H1 (cell line): ENCODE measurements around the gene RHOBTB1. TPM values are rescaled to one million over a fixed set of nuclear protein-coding genes. Genes with fewer than 3 reads are reported as not detected.

Experiments used
- CTCF ChIA-PET: fragments of 300-600 bp; sonication (Branson Sonifier 250); formaldehyde crosslinking; loops from one replicate; lab custom pipeline; 2021; ENCODE audit not compliant: partially characterized antibody; lab: Charles Lee
- POLR2A ChIA-PET: fragments of 300-600 bp; sonication (Branson Sonifier 250); formaldehyde crosslinking; loops from one replicate; lab custom pipeline; 2021; ENCODE audit warnings: inconsistent platforms; ENCODE audit not compliant: partially characterized antibody; lab: Charles Lee
- DNase-seq, 2 experiments: peaks; one replicate each; pipeline versions ENCODE4 v3.0.0 to v3.0.0-alpha.2; 2010 to 2022; ENCODE audit warnings: low spot score in 2 of 2, low read depth in 1 of 2, mixed read lengths in 1 of 2
- FAIRE-seq: peaks from 2 replicates; lab custom pipeline; 2011; peaks lifted over from hg19 to GRCh38; lab: Jason Lieb, UNC
- H2AFZ ChIP-seq: 2 replicates; pipeline ENCODE4 v1.8.1; 2012; ENCODE audit warnings: low read length, inconsistent platforms
- H2AK5ac ChIP-seq: 2 replicates; pipeline ENCODE4 v1.6.1; 2013; ENCODE audit warnings: low read depth, low read length
- H2BK120ac ChIP-seq: replicated peaks from 2 replicates; pipeline ENCODE3; 2013; ENCODE audit warnings: low read depth, low read length, inconsistent platforms
- H2BK12ac ChIP-seq: 2 replicates; pipeline ENCODE4 v1.6.1; 2013; ENCODE audit warnings: low read depth, low read length
- H2BK15ac ChIP-seq: 2 replicates; pipeline ENCODE4 v1.6.1; 2013; ENCODE audit warnings: low read length
- H2BK20ac ChIP-seq: 2 replicates; pipeline ENCODE4 v1.6.1; 2013; ENCODE audit warnings: low read length
- H2BK5ac ChIP-seq: 2 replicates; pipeline ENCODE4 v1.6.1; 2013; ENCODE audit warnings: low read depth, low read length
- H3K14ac ChIP-seq: 2 replicates; pipeline ENCODE4 v1.6.1; 2013; ENCODE audit warnings: inconsistent platforms; ENCODE audit not compliant: insufficient read length
- H3K18ac ChIP-seq: 2 replicates; pipeline ENCODE4 v1.6.1; 2013; ENCODE audit warnings: low read length; ENCODE audit errors: extremely low read depth
- H3K23ac ChIP-seq: 2 replicates; pipeline ENCODE4 v1.6.1; 2013; ENCODE audit warnings: inconsistent platforms; ENCODE audit not compliant: insufficient read length
- H3K23me2 ChIP-seq: 2 replicates; pipeline ENCODE4 v1.6.1; 2013; ENCODE audit warnings: low read depth, low read length
- H3K27ac ChIP-seq: 2 replicates; pipeline ENCODE4 v1.6.1; 2011; ENCODE audit warnings: low read depth, low read length, inconsistent platforms
- H3K27me3 ChIP-seq, 4 experiments: replicated peaks in 1 of 4; 1 replicate in 1 of 4; 2 replicates in 3 of 4; pipeline versions ENCODE4 v1.6.1 to v1.8.1; 2011 to 2013; ENCODE audit warnings: low read length in 3 of 4, mild to moderate bottlenecking in 3 of 4, inconsistent platforms in 2 of 4, mixed read lengths in 2 of 4, moderate library complexity in 1 of 4; ENCODE audit not compliant: control insufficient read depth in 3 of 4, insufficient read depth in 3 of 4; ENCODE audit errors: extremely low read depth in 1 of 4
- H3K36me3 ChIP-seq, 4 experiments: 2 replicates each; pipeline versions ENCODE4 v1.6.1 to v1.8.1; 2011 to 2013; ENCODE audit warnings: mild to moderate bottlenecking in 4 of 4, low read length in 3 of 4, moderate library complexity in 2 of 4, control low read depth in 1 of 4, inconsistent platforms in 1 of 4; ENCODE audit not compliant: insufficient read depth in 4 of 4, control insufficient read depth in 2 of 4
- H3K4ac ChIP-seq: replicated peaks from 2 replicates; pipeline ENCODE3; 2013; ENCODE audit warnings: low read length, low read depth, mixed read lengths, inconsistent platforms; ENCODE audit not compliant: insufficient read length
- H3K4me1 ChIP-seq, 4 experiments: replicated peaks in 1 of 4; 1 replicate in 1 of 4; 2 replicates in 3 of 4; pipeline versions ENCODE4 v1.6.1 to v1.8.1; 2011 to 2013; ENCODE audit warnings: low read length in 3 of 4, inconsistent platforms in 2 of 4, mixed read lengths in 1 of 4; ENCODE audit not compliant: insufficient read depth in 4 of 4, control insufficient read depth in 3 of 4
- H3K4me2 ChIP-seq, 2 experiments: 2 replicates each; pipeline versions ENCODE4 v1.6.1 to v1.8.1; 2011 to 2013; ENCODE audit warnings: low read depth in 2 of 2, low read length in 2 of 2, control low read depth in 1 of 2, inconsistent platforms in 1 of 2, mild to moderate bottlenecking in 1 of 2; ENCODE audit not compliant: insufficient read depth in 1 of 2
- H3K4me3 ChIP-seq, 4 experiments: fragments of 200-600, 300-600 bp in 1 of 4; sonication (generic), shearing (Covaris generic), sonication (Bioruptor Twin) in 1 of 4; 2 replicates each; pipeline versions ENCODE4 v1.5.1 to v1.8.1; 2011 to 2016; ENCODE audit warnings: low read length in 4 of 4, low read depth in 3 of 4, control low read depth in 2 of 4, inconsistent platforms in 2 of 4, mild to moderate bottlenecking in 2 of 4, mixed read lengths in 1 of 4, moderate library complexity in 1 of 4; ENCODE audit not compliant: insufficient read depth in 2 of 4; ENCODE audit errors: extremely low read depth in 1 of 4
- H3K56ac ChIP-seq: replicated peaks from 2 replicates; pipeline ENCODE3; 2013; ENCODE audit warnings: low read depth, mild to moderate bottlenecking, mixed read lengths, low read length, inconsistent platforms; ENCODE audit not compliant: insufficient read length
- H3K79me1 ChIP-seq: 2 replicates; pipeline ENCODE4 v1.6.1; 2013; ENCODE audit warnings: low read depth, low read length, control low read depth
- H3K79me2 ChIP-seq, 2 experiments: 2 replicates each; pipeline versions ENCODE4 v1.6.1 to v1.8.1; 2012 to 2013; ENCODE audit warnings: low read length in 2 of 2, mild to moderate bottlenecking in 2 of 2, inconsistent platforms in 1 of 2; ENCODE audit not compliant: insufficient read depth in 2 of 2, control insufficient read depth in 1 of 2
- H3K9ac ChIP-seq, 4 experiments: replicated peaks in 1 of 4; 1 replicate in 1 of 4; 2 replicates in 3 of 4; pipeline versions ENCODE4 v1.6.1 to v1.8.1; 2011 to 2013; ENCODE audit warnings: low read depth in 3 of 4, low read length in 3 of 4, control low read depth in 2 of 4, mild to moderate bottlenecking in 2 of 4, moderate library complexity in 2 of 4, inconsistent platforms in 1 of 4; ENCODE audit errors: extremely low read depth in 1 of 4
- H3K9me3 ChIP-seq, 2 experiments: 2 replicates each; pipeline versions ENCODE4 v1.6.1 to v1.8.1; 2012 to 2013; ENCODE audit warnings: mild to moderate bottlenecking in 2 of 2, moderate library complexity in 2 of 2, control low read depth in 1 of 2, inconsistent platforms in 1 of 2, low read depth in 1 of 2, low read length in 1 of 2, mixed read lengths in 1 of 2; ENCODE audit not compliant: insufficient read depth in 2 of 2
- H4K20me1 ChIP-seq, 2 experiments: replicated peaks in 1 of 2; 2 replicates each; pipeline versions ENCODE3 to v1.8.1; 2011 to 2013; ENCODE audit warnings: inconsistent platforms in 2 of 2, low read length in 2 of 2, mild to moderate bottlenecking in 1 of 2; ENCODE audit not compliant: insufficient read depth in 2 of 2, control insufficient read depth in 1 of 2
- H4K5ac ChIP-seq: 2 replicates; pipeline ENCODE4 v1.6.1; 2013; ENCODE audit warnings: low read length, low read depth, mixed read lengths, inconsistent platforms; ENCODE audit not compliant: insufficient read length
- H4K8ac ChIP-seq: 2 replicates; pipeline ENCODE4 v1.8.0; 2013; ENCODE audit warnings: mild to moderate bottlenecking, moderate library complexity, low read length, inconsistent platforms; ENCODE audit not compliant: insufficient read depth; ENCODE audit errors: extremely low read depth
- H4K91ac ChIP-seq: replicated peaks from 2 replicates; pipeline ENCODE3; 2013; ENCODE audit warnings: low read length, mixed read lengths, inconsistent platforms; ENCODE audit not compliant: insufficient read length
- CEBPB ChIP-seq: IDR thresholded peaks from 2 replicates; pipeline ENCODE4 v1.6.1; 2012; ENCODE audit warnings: low read depth, low read length
- CREB1 ChIP-seq: IDR thresholded peaks from 2 replicates; pipeline ENCODE4 v1.6.1; 2012; ENCODE audit warnings: inconsistent platforms
- GABPA ChIP-seq: IDR thresholded peaks from 2 replicates; pipeline ENCODE4 v1.6.1; 2011; ENCODE audit warnings: mild to moderate bottlenecking, low read length, moderate library complexity, borderline replicate concordance; ENCODE audit not compliant: insufficient read depth
- HDAC2 ChIP-seq, 2 experiments: fragments of 300-600 bp in 1 of 2; sonication (generic) in 1 of 2; IDR thresholded peaks; 2 replicates each; pipeline ENCODE4 v1.6.1; 2011 to 2012; ENCODE audit warnings: low read depth in 2 of 2, low read length in 2 of 2, mild to moderate bottlenecking in 2 of 2, moderate library complexity in 2 of 2, borderline replicate concordance in 1 of 2, inconsistent platforms in 1 of 2
- KDM1A ChIP-seq: fragments of 200-600, 300-600 bp; sonication (generic); IDR thresholded peaks from 2 replicates; pipeline ENCODE4 v1.7.1; 2016; ENCODE audit warnings: mild to moderate bottlenecking, low read length, borderline replicate concordance
- RBBP5 ChIP-seq: IDR thresholded peaks from 2 replicates; pipeline ENCODE4 v1.7.1; 2012; ENCODE audit warnings: low read depth, mild to moderate bottlenecking, inconsistent platforms, low read length, moderate library complexity, borderline replicate concordance
- RXRA ChIP-seq: IDR thresholded peaks from 2 replicates; pipeline ENCODE4 v1.6.1; 2011; ENCODE audit warnings: low read depth, mild to moderate bottlenecking, low read length, moderate library complexity; ENCODE audit not compliant: insufficient read depth
- SP2 ChIP-seq: IDR thresholded peaks from 2 replicates; pipeline ENCODE4 v1.6.1; 2012; ENCODE audit warnings: mild to moderate bottlenecking, low read length, inconsistent platforms
- WGBS, 2 experiments: shearing (Covaris generic) in 1 of 2; methylation state at CpG; one replicate each; pipeline versions ENCODE4 v1.1.6 to v1.1.7; 2013 to 2015; ENCODE audit warnings: low lambda C conversion rate in 2 of 2, mixed read lengths in 2 of 2, inconsistent platforms in 1 of 2, low coverage in 1 of 2, missing lambda C conversion rate in 1 of 2; ENCODE audit not compliant: insufficient replicate concordance in 2 of 2, insufficient coverage in 1 of 2, insufficient read length in 1 of 2; ENCODE audit errors: extremely low coverage in 1 of 2, missing lambda C conversion rate in 1 of 2; 5-methylcytosine and 5-hydroxymethylcytosine counted together
- polyA plus RNA-seq, 7 experiments: library from polyadenylated mRNA; depleted of rRNA in 3 of 7; stranded (reverse) in 5 of 7; unstranded in 2 of 7; fragments of >200 nt in 5 of 7; fragments of 200-250 nt in 2 of 7; gene quantifications; 1 replicate in 5 of 7; 2 replicates in 1 of 7; 4 replicates in 1 of 7; pipeline versions ENCODE4 v1.2.1 to v1.2.3, GENCODE V29; 2011 to 2013; ENCODE audit warnings: missing spikeins in 2 of 7, mixed read lengths in 2 of 7
- total RNA-seq: library from RNA; stranded (reverse); fragmentation: NEBNext Ultra II Directional; extraction: Animal tissue kit (Norgen Biotek cat#: 25700); gene quantifications from 2 replicates; pipeline ENCODE4 v1.2.1, GENCODE V29; 2021

The RHOBTB1 gene
- total and polyA plus RNA-seq, 2 of the 8 experiments (the other 6 are each of a cell fraction or from before 2014, with no cell fraction given), result 6.1 to 7.4 TPM

DNA sequence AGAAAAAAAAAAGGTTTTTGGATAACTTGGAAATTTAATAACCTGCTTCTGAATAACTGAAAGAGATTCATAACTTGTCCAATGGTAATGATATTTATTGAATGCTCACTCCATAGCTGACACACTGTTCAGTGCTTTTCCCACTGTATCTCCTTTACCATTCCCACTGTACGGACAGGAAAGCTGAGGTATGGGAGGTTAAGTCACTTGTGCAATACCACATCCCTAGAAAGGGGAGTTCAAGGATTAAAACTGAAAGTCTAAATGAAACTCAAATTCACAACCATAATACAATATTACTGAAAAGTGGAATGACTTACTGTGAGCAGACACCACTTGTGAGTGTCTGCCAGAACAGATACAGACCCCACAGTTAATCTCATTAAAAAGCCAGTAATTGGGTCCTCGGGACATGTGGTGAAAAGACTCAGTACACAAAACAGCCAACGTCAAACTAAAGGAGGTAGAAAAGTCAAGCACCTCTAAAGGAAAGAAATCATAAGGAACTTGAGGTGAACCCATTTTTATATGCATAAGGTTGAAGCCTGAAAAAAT is 13.8 kb upstream of the RHOBTB1 start:
- Histone ChIP-seq H2BK5ac (no peak overlapping the region), H3K23me2 (no peaks in the 10 kb centered on the region), H3K14ac (no peak overlapping the region), H3K4me2 (no peak overlapping the region), H3K4me1 (no peaks in the 10 kb centered on the region), H2BK120ac (no peak overlapping the region), H2AFZ (no peak overlapping the region), H4K8ac (no peak overlapping the region), H4K5ac (no peak overlapping the region), H3K27ac (no peak overlapping the region), H4K91ac (no peak overlapping the region), H2BK15ac (no peak overlapping the region), H3K79me2 (no peaks in the 10 kb centered on the region), H3K4ac (no peak overlapping the region), H3K9me3 (no peaks in the 10 kb centered on the region), H3K9ac (no peak overlapping the region), H3K27me3 (no peaks in the 10 kb centered on the region), H3K36me3 (no peaks in the 10 kb centered on the region), H4K20me1 (no peaks in the 10 kb centered on the region), H2BK12ac (no peak overlapping the region), H3K79me1 (no peaks in the 10 kb centered on the region), H3K23ac (no peak overlapping the region), H3K18ac (no peak overlapping the region), H2AK5ac (no peak overlapping the region), H2BK20ac (no peak overlapping the region), H3K56ac (no peak overlapping the region), H3K4me3 (no peak overlapping the region)
- ChIA-PET POLR2A (interaction anchor here (0.9 kb wide), 1 partner anchor 13 kb away, joined by 3 read pairs; no protein-coding TSS in a partner anchor), CTCF (interaction anchor here (0.7 to 1.5 kb wide), 3 partner anchors 14 to 419 kb away, joined by 3 to 6 read pairs (median 4); no protein-coding TSS in a partner anchor)
- DNase-seq (no peak), FAIRE-seq (no peak)
- WGBS, 2 experiments, result 78% methylated on average over 3 of the region's 3 CpGs; no CpG with 5 or more reads in 1 of the 2 experiments
- no peak for TF ChIP-seq SP2
- no peak for TF ChIP-seq RBBP5
- no peak for TF ChIP-seq KDM1A
- no peak for TF ChIP-seq CEBPB
- TF ChIP-seq RXRA, result no peak
- TF ChIP-seq HDAC2 (IDR thresholded peaks at IDR 0.05; ENCODE audit: borderline replicate concordance in 1 of 2, low read depth in 2 of 2, low read length in 2 of 2), result no peak
- no peak for TF ChIP-seq CREB1
- TF ChIP-seq GABPA, result no peak
